GM23248 (cell line): ENCODE measurements around the gene ITIH5.

Experiments used
- EZH2 ChIP-seq: fragments of 200-600 bp; sonication (generic); IDR thresholded peaks from 2 replicates; pipeline ENCODE4 v1.6.1; 2018; ENCODE audit warnings: antibody characterized with exemption, mild to moderate bottlenecking; ENCODE audit not compliant: insufficient read depth, poor library complexity, severe bottlenecking
- EZH2phosphoT487 ChIP-seq: fragments of 200-600 bp; sonication (generic); IDR thresholded peaks from 2 replicates; pipeline ENCODE4 v1.6.1; 2018; ENCODE audit warnings: antibody characterized with exemption, moderate library complexity, mild to moderate bottlenecking, low read depth; ENCODE audit not compliant: insufficient read depth

DNA sequence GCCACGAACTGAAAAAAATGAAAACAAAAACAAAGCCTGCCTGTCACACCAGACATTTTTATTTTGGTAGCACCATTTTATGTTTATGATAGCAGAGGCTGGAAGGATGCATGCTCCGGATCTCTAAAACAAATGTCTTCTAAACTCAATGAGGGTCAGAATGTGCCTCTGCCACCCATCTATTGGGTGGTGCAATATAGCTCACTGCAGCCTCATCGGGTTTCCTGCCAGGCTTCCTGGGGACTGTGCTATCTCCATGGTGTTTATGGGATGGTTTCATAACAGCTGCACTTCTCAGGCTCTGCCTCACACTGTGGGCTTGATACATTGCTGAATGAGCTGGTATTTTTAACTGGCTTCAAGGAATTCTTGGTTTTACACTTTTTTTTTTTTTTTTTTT is 94.4 kb downstream of the ITIH5 start:
- TF ChIP-seq EZH2phosphoT487: no peak
- no peak for TF ChIP-seq EZH2
